Measurements from ENCODE around the gene CCDC60.

The CCDC60 gene

DNA sequence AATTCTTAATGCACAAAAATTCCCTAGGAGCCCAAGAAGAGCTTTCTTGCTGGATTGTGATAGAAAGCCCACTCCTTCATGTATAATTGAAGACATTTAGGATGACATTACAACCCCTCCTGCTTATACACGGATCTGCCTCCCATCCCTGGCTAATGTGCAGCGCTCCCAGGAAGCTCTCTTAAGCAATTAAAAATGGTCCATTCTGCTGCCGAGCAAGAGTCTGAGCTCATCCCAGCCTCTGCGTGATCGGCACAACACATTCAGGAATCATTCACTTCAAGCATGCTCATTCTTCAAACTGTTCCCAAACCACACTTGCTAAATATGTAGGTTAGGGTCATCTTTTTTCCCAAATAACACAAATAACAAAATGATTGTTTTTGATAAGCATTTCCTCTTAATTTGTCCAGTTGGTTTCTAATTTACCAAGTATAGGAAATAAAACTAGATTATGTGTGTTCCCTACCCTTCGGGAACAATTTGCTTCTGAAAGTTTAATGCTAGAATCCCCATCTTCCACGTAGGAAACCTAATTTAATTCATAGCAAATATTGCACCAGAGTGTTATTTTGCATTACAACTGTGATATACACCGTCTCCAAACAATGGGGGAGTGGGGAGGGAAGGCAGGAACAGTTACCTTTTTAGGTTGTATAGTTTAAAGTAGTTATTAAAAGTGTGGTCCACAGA is 241.7 kb downstream of the CCDC60 start:
- Histone ChIP-seq H3K4me2 (ENCODE audit: low read length) (no peak overlapping the region), H3K27me3 (ENCODE audit: low read depth, low read length) (no peaks in the 10 kb centered on the region), H3K36me3 (replicated peaks; ENCODE audit: low read depth, low read length) (no peaks in the 10 kb centered on the region), H3K9me3 (ENCODE audit: insufficient read depth, low read length) (no peaks in the 10 kb centered on the region), H3K4me1 (ENCODE audit: low read length) (no peaks in the 10 kb centered on the region), H3K79me2 (ENCODE audit: low read length) (no peaks in the 10 kb centered on the region), H3K27ac (ENCODE audit: low read length) (no peak overlapping the region), H4K20me1 (ENCODE audit: insufficient read depth, low read length) (no peaks in the 10 kb centered on the region), H3K9ac (ENCODE audit: low read length) (no peak overlapping the region), H2AFZ (ENCODE audit: low read depth, low read length) (no peak overlapping the region), H3K4me3 (ENCODE audit: low read length) (no peak overlapping the region)
- TF ChIP-seq EZH2phosphoT487 (IDR thresholded peaks at IDR 0.05; ENCODE audit: low read depth) = no peak

DNA sequence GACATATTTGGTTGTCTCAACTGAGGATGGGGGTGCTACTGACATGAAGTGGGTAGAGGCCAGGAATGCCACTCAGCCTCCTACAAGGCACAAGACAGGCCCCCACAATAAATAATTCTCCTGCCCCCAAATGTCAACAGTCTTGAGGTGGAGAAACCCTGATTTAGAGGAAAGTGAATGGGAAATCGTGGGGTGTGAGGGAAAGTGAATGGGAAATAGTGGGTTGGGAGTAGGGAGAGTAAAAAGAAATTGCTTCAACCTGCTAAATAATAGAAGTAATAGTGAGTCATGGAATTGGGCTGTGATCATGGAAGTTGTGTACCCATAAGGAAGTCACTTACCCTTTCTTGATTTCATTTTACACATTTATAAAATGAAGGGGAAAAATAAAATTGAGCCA is 242.4 kb downstream of the CCDC60 start:
- Histone ChIP-seq H3K4me2 (ENCODE audit: low read length) (no peak overlapping the region), H3K27ac (ENCODE audit: low read length) (no peak overlapping the region), H3K79me2 (ENCODE audit: low read length) (no peaks in the 10 kb centered on the region), H3K9me3 (ENCODE audit: insufficient read depth, low read length) (no peaks in the 10 kb centered on the region), H2AFZ (ENCODE audit: low read depth, low read length) (no peak overlapping the region), H3K4me3 (ENCODE audit: low read length) (no peak overlapping the region), H3K27me3 (ENCODE audit: low read depth, low read length) (no peaks in the 10 kb centered on the region), H3K36me3 (replicated peaks; ENCODE audit: low read depth, low read length) (no peaks in the 10 kb centered on the region), H3K9ac (ENCODE audit: low read length) (no peak overlapping the region), H3K4me1 (ENCODE audit: low read length) (no peaks in the 10 kb centered on the region), H4K20me1 (ENCODE audit: insufficient read depth, low read length) (no peaks in the 10 kb centered on the region)
- no peak for TF ChIP-seq CTCF (IDR thresholded peaks at IDR 0.05; ENCODE audit: low read depth, low read length)
- TF ChIP-seq EZH2phosphoT487 (IDR thresholded peaks at IDR 0.05; ENCODE audit: low read depth) = no peak

- Histone ChIP-seq H3K4me3 (ENCODE audit: low read length) (no peak overlapping the region), H4K20me1 (ENCODE audit: insufficient read depth, low read length) (no peaks in the 10 kb centered on the region), H3K27ac (ENCODE audit: low read length) (no peak overlapping the region), H3K79me2 (ENCODE audit: low read length) (no peaks in the 10 kb centered on the region), H3K27me3 (ENCODE audit: low read depth, low read length) (no peaks in the 10 kb centered on the region), H2AFZ (ENCODE audit: low read depth, low read length) (no peak overlapping the region), H3K9ac (ENCODE audit: low read length) (no peak overlapping the region), H3K36me3 (replicated peaks; ENCODE audit: low read depth, low read length) (no peaks in the 10 kb centered on the region), H3K4me2 (ENCODE audit: low read length) (no peak overlapping the region), H3K9me3 (ENCODE audit: insufficient read depth, low read length) (no peaks in the 10 kb centered on the region), H3K4me1 (ENCODE audit: low read length) (no peaks in the 10 kb centered on the region)
- TF ChIP-seq CTCF (IDR thresholded peaks at IDR 0.05; ENCODE audit: low read depth, low read length) (no peak), EZH2phosphoT487 (IDR thresholded peaks at IDR 0.05; ENCODE audit: low read depth) (no peak)
These were observed 243.6 kb downstream of the CCDC60 start for GRCh38 chr12:119578112-119578511.

- Histone ChIP-seq H3K4me2 (ENCODE audit: low read length) (no peak overlapping the region), H3K9ac (ENCODE audit: low read length) (no peak overlapping the region), H3K36me3 (replicated peaks; ENCODE audit: low read depth, low read length) (no peaks in the 10 kb centered on the region), H3K27ac (ENCODE audit: low read length) (no peak overlapping the region), H4K20me1 (ENCODE audit: insufficient read depth, low read length) (no peaks in the 10 kb centered on the region), H3K4me3 (ENCODE audit: low read length) (no peak overlapping the region), H3K4me1 (ENCODE audit: low read length) (no peaks in the 10 kb centered on the region), H3K79me2 (ENCODE audit: low read length) (no peaks in the 10 kb centered on the region), H2AFZ (ENCODE audit: low read depth, low read length) (no peak overlapping the region), H3K27me3 (ENCODE audit: low read depth, low read length) (peaks cover 11% of the 10 kb centered on the region; the same call in 1 of the 2 replicates), H3K9me3 (ENCODE audit: insufficient read depth, low read length) (no peaks in the 10 kb centered on the region)
- TF ChIP-seq CTCF (IDR thresholded peaks at IDR 0.05; ENCODE audit: low read depth, low read length) = no peak
- no peak for TF ChIP-seq EZH2phosphoT487 (IDR thresholded peaks at IDR 0.05; ENCODE audit: low read depth)
These were observed 254.6 kb downstream of the CCDC60 start for GRCh38 chr12:119589097-119589496.
